GM18861 (cell line): Measurements from ENCODE around the gene PARD3B.

ENCODE experiments used
- ATAC-seq: cut with Tn5 transposase; IDR thresholded peaks from one replicate; pipeline ENCODE4 v1.9.1; 2021; ENCODE audit not compliant: unreplicated experiment

The PARD3B gene

GRCh38 chr2:205089958-205090357 lies 544.7 kb downstream of the PARD3B start:
- no peak for ATAC-seq

GRCh38 chr2:205091411-205091810 lies 546.1 kb downstream of the PARD3B start:
- no peak for ATAC-seq

- ATAC-seq, result no peak
These were observed 548.8 kb downstream of the PARD3B start for GRCh38 chr2:205094031-205094430.

- ATAC-seq, result no peak
These were observed 558.4 kb downstream of the PARD3B start for GRCh38 chr2:205103699-205104098.

- ATAC-seq, result no peak
These were observed 562.5 kb downstream of the PARD3B start for GRCh38 chr2:205107810-205108209.

- ATAC-seq, result no peak
These were observed 570.2 kb downstream of the PARD3B start for GRCh38 chr2:205115511-205115910.

GRCh38 chr2:205117125-205117524 lies 571.9 kb downstream of the PARD3B start:
- no peak for ATAC-seq

GRCh38 chr2:205119136-205119535 lies 573.9 kb downstream of the PARD3B start:
- no peak for ATAC-seq

GRCh38 chr2:205128726-205129125 lies 583.5 kb downstream of the PARD3B start:
- no peak for ATAC-seq

GRCh38 chr2:205129531-205129930 lies 584.3 kb downstream of the PARD3B start:
- ATAC-seq, result no peak

GRCh38 chr2:205130111-205130829 lies 585.0 kb downstream of the PARD3B start:
- ATAC-seq, result no peak

- no peak for ATAC-seq
These were observed 588.3 kb downstream of the PARD3B start for GRCh38 chr2:205133544-205133943.

- no peak for ATAC-seq
These were observed 593.5 kb downstream of the PARD3B start for GRCh38 chr2:205138735-205139134.

GRCh38 chr2:205139822-205140463 lies 594.7 kb downstream of the PARD3B start:
- ATAC-seq, result peak; percentile 88

GRCh38 chr2:205141381-205141780 lies 596.1 kb downstream of the PARD3B start:
- ATAC-seq, result no peak

- ATAC-seq, result no peak
These were observed 600.6 kb downstream of the PARD3B start for GRCh38 chr2:205145888-205146287.

- ATAC-seq, result no peak
These were observed 603.5 kb downstream of the PARD3B start for GRCh38 chr2:205148755-205149154.

- ATAC-seq, result no peak
These were observed 611.2 kb downstream of the PARD3B start for GRCh38 chr2:205156457-205156856.

GRCh38 chr2:205158404-205158803 lies 613.1 kb downstream of the PARD3B start:
- ATAC-seq, result no peak

- no peak for ATAC-seq
These were observed 616.0 kb downstream of the PARD3B start for GRCh38 chr2:205161156-205161839.

- ATAC-seq, result no peak
These were observed 621.5 kb downstream of the PARD3B start for GRCh38 chr2:205166745-205167144.

GRCh38 chr2:205169012-205169411 lies 623.7 kb downstream of the PARD3B start:
- ATAC-seq, result no peak
